Hepatocyte (in vitro differentiated cells): ENCODE data around the gene TBK1. TPM values are rescaled to one million over a fixed set of nuclear protein-coding genes. Genes with fewer than 3 reads are reported as not detected.
"Not testable (repeated sequence)": the region's sequence is repeated elsewhere in the genome, so short reads cannot be mapped to it uniquely, and the experiment has no call there.

Experiments used
- DNase-seq: peaks from one replicate; pipeline ENCODE4 v3.0.0-alpha.2; 2016; ENCODE audit warnings: low spot score
- H2AFZ ChIP-seq: fragments of 200-600 bp; sonication (generic); 2 replicates; pipeline ENCODE4 v1.6.0; 2016; ENCODE audit warnings: antibody characterized with exemption, mild to moderate bottlenecking
- H3K27ac ChIP-seq: fragments of 200-600 bp; sonication (generic); 2 replicates; pipeline ENCODE4 v1.5.1; 2016; ENCODE audit warnings: mild to moderate bottlenecking
- H3K27me3 ChIP-seq: fragments of 200-600 bp; sonication (generic); 2 replicates; pipeline ENCODE4 v1.6.1; 2016
- H3K36me3 ChIP-seq: fragments of 200-600 bp; sonication (generic); replicated peaks from 2 replicates; pipeline ENCODE4 v1.5.1; 2016; ENCODE audit warnings: low read depth; ENCODE audit not compliant: insufficient read depth
- H3K4me1 ChIP-seq: fragments of 200-600 bp; sonication (generic); 2 replicates; pipeline ENCODE4 v1.5.1; 2016; ENCODE audit warnings: mild to moderate bottlenecking, moderate library complexity; ENCODE audit not compliant: insufficient read depth
- H3K4me2 ChIP-seq: fragments of 200-600 bp; sonication (generic); 2 replicates; pipeline ENCODE4 v1.6.0; 2016
- H3K4me3 ChIP-seq: fragments of 200-600 bp; sonication (generic); 2 replicates; pipeline ENCODE4 v1.5.1; 2016; ENCODE audit warnings: mild to moderate bottlenecking
- H3K79me2 ChIP-seq: fragments of 200-600 bp; sonication (generic); 2 replicates; pipeline ENCODE4 v1.6.0; 2017; ENCODE audit warnings: mild to moderate bottlenecking
- H3K9me2 ChIP-seq: fragments of 200-600 bp; sonication (generic); replicated peaks from 2 replicates; pipeline ENCODE4 v1.6.0; 2017; ENCODE audit warnings: mild to moderate bottlenecking; ENCODE audit not compliant: insufficient read depth
- H3K9me3 ChIP-seq: fragments of 200-600 bp; sonication (generic); 2 replicates; pipeline ENCODE4 v1.5.1; 2016; ENCODE audit warnings: low read depth, mild to moderate bottlenecking
- H4K20me1 ChIP-seq: fragments of 200-600 bp; sonication (generic); 2 replicates; pipeline ENCODE4 v1.6.0; 2016; ENCODE audit warnings: mild to moderate bottlenecking; ENCODE audit not compliant: insufficient read depth, poor library complexity, severe bottlenecking
- EZH2 ChIP-seq: fragments of 200-600 bp; sonication (generic); IDR thresholded peaks from 2 replicates; pipeline ENCODE4 v1.6.1; 2016; ENCODE audit warnings: antibody characterized with exemption, mild to moderate bottlenecking, borderline replicate concordance
- EZH2phosphoT487 ChIP-seq: fragments of 200-600 bp; sonication (generic); IDR thresholded peaks from one replicate; pipeline ENCODE4 v1.6.1; 2018; ENCODE audit warnings: antibody characterized with exemption, mild to moderate bottlenecking, low read depth, moderate library complexity; ENCODE audit not compliant: unreplicated experiment, severe bottlenecking
- WGBS: methylation state at CpG from one replicate; pipeline ENCODE4 v1.1.6; 2016; ENCODE audit warnings: low lambda C conversion rate; ENCODE audit errors: missing lambda C conversion rate; 5-methylcytosine and 5-hydroxymethylcytosine counted together
- polyA plus RNA-seq: library from polyadenylated mRNA; unstranded; fragments of >200 nt; fragmentation: Nextera tagmentation; extraction: Ambion mirVana; gene quantifications from 2 replicates; pipeline ENCODE4 v1.2.1, GENCODE V29; 2016
- total RNA-seq: library from RNA; depleted of rRNA; stranded (reverse); fragments of >200 nt; gene quantifications from 2 replicates; pipeline ENCODE4 v1.2.3, GENCODE V29; 2014
- TF ChIP-seq, protein P1 (sequence below): fragments of 200-600 bp; sonication (generic); IDR thresholded peaks from 2 replicates; pipeline ENCODE4 v1.5.1; 2016; ENCODE audit warnings: antibody characterized with exemption, mild to moderate bottlenecking; ENCODE audit not compliant: poor library complexity

The TBK1 gene
- total and polyA plus RNA-seq, 2 experiments from 2014 or later = 22.2 to 24.0 TPM

DNA sequence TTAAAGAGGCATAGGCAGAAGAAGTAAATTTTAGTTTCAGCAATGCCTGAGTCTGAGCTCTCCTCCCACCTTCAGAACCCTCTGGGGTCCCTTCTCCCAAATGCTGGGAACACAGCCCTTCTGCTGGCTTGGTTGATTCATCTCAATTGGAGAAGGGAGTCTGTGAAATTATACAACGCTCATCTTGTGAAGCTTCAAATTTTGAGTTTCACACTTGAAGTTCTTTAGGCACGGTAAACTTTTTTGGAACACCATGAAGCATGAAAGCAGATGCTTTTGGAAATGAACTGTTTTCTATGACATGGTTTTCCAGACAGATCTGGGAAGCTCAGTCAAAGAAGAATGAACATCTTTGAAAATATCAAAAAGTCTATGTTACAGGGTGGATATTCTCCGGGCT is 69.9 kb downstream of the TBK1 start:
- TF ChIP-seq, protein P1, sequence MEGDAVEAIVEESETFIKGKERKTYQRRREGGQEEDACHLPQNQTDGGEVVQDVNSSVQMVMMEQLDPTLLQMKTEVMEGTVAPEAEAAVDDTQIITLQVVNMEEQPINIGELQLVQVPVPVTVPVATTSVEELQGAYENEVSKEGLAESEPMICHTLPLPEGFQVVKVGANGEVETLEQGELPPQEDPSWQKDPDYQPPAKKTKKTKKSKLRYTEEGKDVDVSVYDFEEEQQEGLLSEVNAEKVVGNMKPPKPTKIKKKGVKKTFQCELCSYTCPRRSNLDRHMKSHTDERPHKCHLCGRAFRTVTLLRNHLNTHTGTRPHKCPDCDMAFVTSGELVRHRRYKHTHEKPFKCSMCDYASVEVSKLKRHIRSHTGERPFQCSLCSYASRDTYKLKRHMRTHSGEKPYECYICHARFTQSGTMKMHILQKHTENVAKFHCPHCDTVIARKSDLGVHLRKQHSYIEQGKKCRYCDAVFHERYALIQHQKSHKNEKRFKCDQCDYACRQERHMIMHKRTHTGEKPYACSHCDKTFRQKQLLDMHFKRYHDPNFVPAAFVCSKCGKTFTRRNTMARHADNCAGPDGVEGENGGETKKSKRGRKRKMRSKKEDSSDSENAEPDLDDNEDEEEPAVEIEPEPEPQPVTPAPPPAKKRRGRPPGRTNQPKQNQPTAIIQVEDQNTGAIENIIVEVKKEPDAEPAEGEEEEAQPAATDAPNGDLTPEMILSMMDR = no peak
- TF ChIP-seq EZH2 (no peak), EZH2phosphoT487 (no peak)
- H3K4me3 ChIP-seq = no peak overlapping the region
- no peak overlapping the region for H3K4me2 ChIP-seq
- no peak overlapping the region for H3K27ac ChIP-seq
- H3K4me1 ChIP-seq = no peaks in the 10 kb centered on the region
- H3K9me3 ChIP-seq = no peaks in the 10 kb centered on the region
- H3K9me2 ChIP-seq = no peaks in the 10 kb centered on the region
- no peaks in the 10 kb centered on the region for H3K27me3 ChIP-seq
- DNase-seq = no peak
- WGBS = 90% methylated on average over 3 of the region's 3 CpGs
- no peaks in the 10 kb centered on the region for H3K79me2 ChIP-seq
- no peaks in the 10 kb centered on the region for H4K20me1 ChIP-seq
- H3K36me3 ChIP-seq = no peaks in the 10 kb centered on the region
- H2AFZ ChIP-seq = no peak overlapping the region

- Histone ChIP-seq H3K4me3 (no peak overlapping the region), H3K79me2 (no peaks in the 10 kb centered on the region), H2AFZ (no peak overlapping the region), H3K9me2 (no peaks in the 10 kb centered on the region), H4K20me1 (no peaks in the 10 kb centered on the region), H3K27me3 (no peaks in the 10 kb centered on the region), H3K9me3 (no peaks in the 10 kb centered on the region), H3K36me3 (no peaks in the 10 kb centered on the region), H3K4me2 (no peak overlapping the region), H3K4me1 (no peaks in the 10 kb centered on the region), H3K27ac (no peak overlapping the region)
- 58% methylated on average over 5 of the region's 5 CpGs for WGBS
- DNase-seq = no peak
- TF ChIP-seq EZH2phosphoT487 = no peak
- TF ChIP-seq, protein P1 = no peak
- TF ChIP-seq EZH2 = no peak
These were observed 70.4 kb downstream of the TBK1 start for GRCh38 chr12:64522316-64522715.

GRCh38 chr12:64522807-64523206 is 70.9 kb downstream of the TBK1 start:
- no peaks in the 10 kb centered on the region for H3K27me3 ChIP-seq
- no peaks in the 10 kb centered on the region for H3K9me2 ChIP-seq
- no peak overlapping the region for H3K27ac ChIP-seq
- no peak for DNase-seq
- TF ChIP-seq, protein P1 = no peak
- no peak for TF ChIP-seq EZH2phosphoT487
- TF ChIP-seq EZH2 = no peak
- WGBS = 84% methylated on average over 4 of the region's 4 CpGs
- H3K4me3 ChIP-seq = no peak overlapping the region
- no peaks in the 10 kb centered on the region for H4K20me1 ChIP-seq
- no peaks in the 10 kb centered on the region for H3K4me1 ChIP-seq
- no peak overlapping the region for H3K4me2 ChIP-seq
- no peak overlapping the region for H2AFZ ChIP-seq
- H3K36me3 ChIP-seq = no peaks in the 10 kb centered on the region
- no peaks in the 10 kb centered on the region for H3K9me3 ChIP-seq
- H3K79me2 ChIP-seq = no peaks in the 10 kb centered on the region

DNA sequence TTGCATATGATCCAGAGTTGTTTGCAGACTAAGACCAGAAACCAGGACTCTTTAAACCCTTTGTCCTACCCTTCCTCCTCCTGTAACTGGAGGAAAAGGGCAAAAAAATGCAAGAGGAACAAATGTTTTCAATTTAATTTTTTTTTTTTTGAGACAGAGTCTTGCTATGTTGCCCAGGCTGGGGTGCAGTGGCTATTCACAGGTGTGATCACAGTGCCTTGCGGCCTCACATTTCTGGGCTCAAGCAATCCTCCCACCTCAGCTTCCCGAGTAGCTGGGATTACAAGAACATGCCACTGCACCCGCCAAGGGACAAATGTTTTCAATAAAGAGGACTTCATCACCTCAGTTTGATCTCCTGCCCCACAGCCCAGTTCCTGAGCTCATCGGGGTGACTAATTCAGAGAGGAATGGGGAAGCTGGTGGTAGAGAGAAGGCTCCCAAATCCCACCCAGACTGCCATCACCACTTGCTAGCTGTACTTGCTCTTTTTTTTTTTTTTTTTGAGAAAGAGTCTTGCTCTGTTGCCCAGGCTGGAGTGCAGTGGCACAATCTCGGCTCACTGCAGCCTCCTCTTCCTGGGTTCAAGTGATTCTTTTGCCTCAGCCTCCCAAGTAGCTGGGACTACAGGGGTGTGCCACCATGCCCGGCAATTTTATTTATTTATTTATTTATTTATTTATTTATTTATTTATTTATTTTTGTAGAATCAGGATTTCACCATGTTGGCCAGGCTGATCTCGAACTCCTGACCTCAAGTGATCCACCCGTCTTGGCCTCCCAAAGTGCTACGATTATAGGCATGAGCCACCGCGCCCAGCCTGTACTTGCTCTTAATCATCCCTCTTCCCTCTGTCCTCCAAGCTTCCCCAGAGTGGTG is 71.9 kb downstream of the TBK1 start:
- not testable (repeated sequence) for H3K27ac ChIP-seq, H3K4me1 ChIP-seq, H3K4me2 ChIP-seq, DNase-seq, H3K4me3 ChIP-seq, H3K36me3 ChIP-seq, H3K9me3 ChIP-seq, H3K9me2 ChIP-seq, H3K79me2 ChIP-seq, H2AFZ ChIP-seq, H3K27me3 ChIP-seq, H4K20me1 ChIP-seq
- WGBS = 91% methylated on average over 11 of the region's 11 CpGs
